Natural killer cell (primary cell): ENCODE results near the gene FHOD3. TPM values are rescaled to one million over a fixed set of nuclear protein-coding genes. Genes with fewer than 3 reads are reported as not detected.

Experiments
- ATAC-seq, 3 donors: fragments of 150-1000 bp in 2 of 3; fragments of 200-7000 bp in 1 of 3; cut with Tn5 transposase; 1 replicate in 1 of 3; 2 replicates in 2 of 3; pipeline ENCODE4 v1.10.0; 2021; ENCODE audit warnings: mild to moderate bottlenecking in 2 of 3, moderate library complexity in 2 of 3
- DNase-seq, 2 donors: peaks; one replicate each; pipeline versions ENCODE4 v3.0.0 to v3.0.0-alpha.2; 2013 to 2021; ENCODE audit warnings: mixed read lengths in 1 of 2
- H3K27ac ChIP-seq: one replicate; pipeline ENCODE4 v1.5.1; 2013; ENCODE audit warnings: mild to moderate bottlenecking, low read length
- H3K27me3 ChIP-seq: one replicate; pipeline ENCODE4 v1.6.1; 2013; ENCODE audit warnings: low read length; ENCODE audit not compliant: control insufficient read depth, insufficient read depth
- H3K36me3 ChIP-seq: one replicate; pipeline ENCODE4 v1.6.1; 2013; ENCODE audit warnings: low read length; ENCODE audit not compliant: control insufficient read depth, insufficient read depth
- H3K4me1 ChIP-seq: one replicate; pipeline ENCODE4 v1.6.1; 2013; ENCODE audit warnings: low read length; ENCODE audit not compliant: control insufficient read depth, insufficient read depth
- H3K4me3 ChIP-seq: one replicate; pipeline ENCODE4 v1.5.1; 2013; ENCODE audit warnings: low read length
- H3K9me3 ChIP-seq: one replicate; pipeline ENCODE4 v1.6.1; 2013; ENCODE audit warnings: low read length; ENCODE audit not compliant: control insufficient read depth, insufficient read depth
- H3K27ac Mint-ChIP-seq, 2 donors: one replicate each; pipeline ENCODE4 v1.8.0; 2022; ENCODE audit warnings: mild to moderate bottlenecking in 2 of 2, mixed read lengths in 2 of 2, moderate library complexity in 1 of 2
- H3K27me3 Mint-ChIP-seq, 2 donors: one replicate each; pipeline ENCODE4 v1.8.0; 2022; ENCODE audit warnings: low read depth in 2 of 2, mixed read lengths in 2 of 2
- H3K36me3 Mint-ChIP-seq: one replicate; pipeline ENCODE4 v1.8.0; 2022; ENCODE audit warnings: mixed read lengths
- H3K4me1 Mint-ChIP-seq, 2 donors: one replicate each; pipeline ENCODE4 v1.8.0; 2022; ENCODE audit warnings: mixed read lengths in 2 of 2
- H3K4me3 Mint-ChIP-seq: one replicate; pipeline ENCODE4 v1.8.0; 2022; ENCODE audit warnings: mild to moderate bottlenecking, moderate library complexity, mixed read lengths
- H3K9me3 Mint-ChIP-seq, 2 donors: one replicate each; pipeline ENCODE4 v1.8.0; 2022; ENCODE audit warnings: mixed read lengths in 2 of 2
- WGBS: methylation state at CpG from one replicate; pipeline ENCODE4 v1.1.7; 2013; ENCODE audit warnings: missing lambda C conversion rate; ENCODE audit not compliant: insufficient coverage; 5-methylcytosine and 5-hydroxymethylcytosine counted together
- intact Hi-C: fragments of 100-400 bp; cut with micrococcal nuclease; formaldehyde crosslinking; loops from one replicate; pipeline ENCODE4 v1.14.2; 2022
- total RNA-seq, 4 donors: library from RNA; stranded (reverse); fragments of 120-200 nt in 1 of 4; gene quantifications; one replicate each; pipeline versions ENCODE4 v1.2.3 to v1.2.4, GENCODE V29; 2013 to 2022
- TF ChIP-seq, protein P1 (sequence below): fragments of 200-600 bp; IDR thresholded peaks from one replicate; pipeline ENCODE4 v1.8.0; 2022; ENCODE audit warnings: antibody characterized with exemption

FHOD3 gene
- total RNA-seq, 3 donors from 2014 or later (not counting 1 experiment from before 2014, with no cell fraction given), result not detected

DNA sequence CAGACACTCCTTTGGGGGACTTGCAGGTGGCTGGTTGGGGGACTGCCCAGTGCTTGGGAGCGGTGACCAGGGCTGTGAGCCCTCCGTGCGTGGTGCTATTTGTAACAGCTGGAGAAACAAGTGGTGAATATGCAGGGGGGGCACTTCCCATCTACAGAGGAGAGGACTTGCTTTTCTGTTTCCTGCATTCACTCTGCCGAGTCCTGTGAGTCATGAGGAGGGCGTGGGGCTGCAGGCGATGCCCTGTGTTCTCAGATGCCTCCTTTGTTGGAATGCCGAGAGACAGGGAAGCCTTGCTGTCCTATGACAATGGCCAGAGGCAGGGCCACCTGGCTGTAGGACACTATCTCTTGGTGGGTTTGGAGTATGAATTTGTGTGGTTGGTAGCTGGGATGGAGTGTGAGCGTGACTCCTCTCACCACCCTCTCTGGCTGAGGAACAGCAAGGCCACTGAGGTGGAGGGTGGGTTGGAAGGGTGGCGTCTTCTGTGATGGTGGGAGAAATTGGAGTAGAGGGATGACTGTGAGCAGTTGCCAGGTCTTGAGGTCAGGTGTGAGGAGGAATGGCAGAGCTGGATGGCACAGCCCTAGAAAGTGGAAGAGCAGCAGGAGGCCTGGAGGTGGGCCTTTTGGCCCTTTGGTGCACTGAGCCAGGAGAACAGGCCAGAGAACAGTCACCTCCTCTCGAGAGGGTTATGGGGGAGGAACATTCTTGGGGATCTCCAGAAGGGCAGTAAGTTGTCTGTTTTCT is 24.3 kb downstream of the FHOD3 start:
- Histone ChIP-seq H3K4me1 (no peaks in the 10 kb centered on the region), H3K27me3 (no peaks in the 10 kb centered on the region), H3K27ac (no peak overlapping the region), H3K36me3 (no peaks in the 10 kb centered on the region), H3K4me3 (no peak overlapping the region), H3K9me3 (no peaks in the 10 kb centered on the region)
- no peak for ATAC-seq
- WGBS, result 68% methylated on average over 10 of the region's 10 CpGs
- intact Hi-C loops, result no loop called here
- no peak overlapping the region for H3K27ac Mint-ChIP-seq
- TF ChIP-seq, protein P1, sequence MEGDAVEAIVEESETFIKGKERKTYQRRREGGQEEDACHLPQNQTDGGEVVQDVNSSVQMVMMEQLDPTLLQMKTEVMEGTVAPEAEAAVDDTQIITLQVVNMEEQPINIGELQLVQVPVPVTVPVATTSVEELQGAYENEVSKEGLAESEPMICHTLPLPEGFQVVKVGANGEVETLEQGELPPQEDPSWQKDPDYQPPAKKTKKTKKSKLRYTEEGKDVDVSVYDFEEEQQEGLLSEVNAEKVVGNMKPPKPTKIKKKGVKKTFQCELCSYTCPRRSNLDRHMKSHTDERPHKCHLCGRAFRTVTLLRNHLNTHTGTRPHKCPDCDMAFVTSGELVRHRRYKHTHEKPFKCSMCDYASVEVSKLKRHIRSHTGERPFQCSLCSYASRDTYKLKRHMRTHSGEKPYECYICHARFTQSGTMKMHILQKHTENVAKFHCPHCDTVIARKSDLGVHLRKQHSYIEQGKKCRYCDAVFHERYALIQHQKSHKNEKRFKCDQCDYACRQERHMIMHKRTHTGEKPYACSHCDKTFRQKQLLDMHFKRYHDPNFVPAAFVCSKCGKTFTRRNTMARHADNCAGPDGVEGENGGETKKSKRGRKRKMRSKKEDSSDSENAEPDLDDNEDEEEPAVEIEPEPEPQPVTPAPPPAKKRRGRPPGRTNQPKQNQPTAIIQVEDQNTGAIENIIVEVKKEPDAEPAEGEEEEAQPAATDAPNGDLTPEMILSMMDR, result no peak
- H3K36me3 Mint-ChIP-seq, result peaks cover 7% of the 10 kb centered on the region
- no peak overlapping the region for H3K4me3 Mint-ChIP-seq
- no peaks in the 10 kb centered on the region for H3K4me1 Mint-ChIP-seq
- no peak for DNase-seq
- peaks cover 14 to 28% of the 10 kb centered on the region in 2 donors for H3K27me3 Mint-ChIP-seq
- no peaks in the 10 kb centered on the region for H3K9me3 Mint-ChIP-seq

DNA sequence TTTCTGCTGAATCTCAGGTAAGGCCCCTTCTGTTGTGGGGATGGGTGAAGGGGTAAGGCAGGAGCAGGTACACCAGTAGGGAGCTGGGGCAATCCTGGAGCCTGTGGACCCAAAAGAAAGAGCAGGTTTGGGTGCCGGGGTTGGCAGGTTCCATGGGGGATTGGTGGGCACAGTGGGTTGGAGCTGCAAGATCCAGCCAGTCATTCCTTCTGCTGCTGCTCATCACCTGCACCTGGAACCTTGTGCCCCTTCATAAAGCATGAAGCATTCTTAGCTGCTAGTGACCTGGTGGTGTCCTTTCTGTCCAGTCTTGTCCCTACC is 24.9 kb downstream of the FHOD3 start:
- no peaks in the 10 kb centered on the region for H3K4me1 ChIP-seq
- 95% methylated on average over 1 of the region's 1 CpG for WGBS
- H3K9me3 Mint-ChIP-seq, result no peaks in the 10 kb centered on the region

DNA sequence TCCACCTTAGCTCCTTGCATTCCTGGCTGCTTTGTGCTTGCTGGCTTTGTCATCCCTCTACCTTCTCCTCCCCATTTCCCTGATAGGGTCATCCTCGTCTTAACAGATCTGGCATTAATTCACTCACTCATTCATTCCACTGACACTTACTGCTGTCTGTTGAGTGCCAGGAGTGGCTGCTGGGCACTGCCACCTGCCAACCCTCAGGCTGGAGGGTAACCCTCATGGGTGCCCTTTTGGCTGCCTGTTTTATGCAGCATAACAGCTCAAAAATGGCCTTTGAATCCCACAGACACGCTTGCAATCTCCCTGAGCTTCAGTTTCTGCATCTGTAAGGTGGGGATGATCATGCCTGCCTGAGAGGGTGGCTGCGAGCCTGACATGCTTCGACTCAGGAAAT is 25.2 kb downstream of the FHOD3 start:
- no peak overlapping the region for H3K27ac ChIP-seq
- TF ChIP-seq, protein P1, result no peak
- 73% methylated on average over 4 of the region's 4 CpGs for WGBS
- H3K4me1 Mint-ChIP-seq, result no peaks in the 10 kb centered on the region
- no peaks in the 10 kb centered on the region for H3K36me3 ChIP-seq
- intact Hi-C loops, result no loop called here
- peaks cover 7% of the 10 kb centered on the region for H3K36me3 Mint-ChIP-seq
- H3K9me3 Mint-ChIP-seq, result no peaks in the 10 kb centered on the region
- DNase-seq (no peak), ATAC-seq (no peak)
- no peak overlapping the region for H3K27ac Mint-ChIP-seq
- no peak overlapping the region for H3K4me3 Mint-ChIP-seq
- no peak overlapping the region for H3K4me3 ChIP-seq
- H3K9me3 ChIP-seq, result no peaks in the 10 kb centered on the region
- H3K27me3 Mint-ChIP-seq, result peaks cover 14 to 28% of the 10 kb centered on the region in 2 donors
- H3K27me3 ChIP-seq, result no peaks in the 10 kb centered on the region
- no peaks in the 10 kb centered on the region for H3K4me1 ChIP-seq

More for the DNA sequence above, 24.9 kb downstream of the FHOD3 start:
- intact Hi-C loops, result no loop called here
- Histone ChIP-seq H3K4me3 (no peak overlapping the region), H3K27me3 (no peaks in the 10 kb centered on the region), H3K27ac (no peak overlapping the region), H3K9me3 (no peaks in the 10 kb centered on the region), H3K36me3 (no peaks in the 10 kb centered on the region)
- no peak overlapping the region for H3K4me3 Mint-ChIP-seq
- peaks cover 7% of the 10 kb centered on the region for H3K36me3 Mint-ChIP-seq
- no peak overlapping the region for H3K27ac Mint-ChIP-seq
- peaks cover 14 to 28% of the 10 kb centered on the region in 2 donors for H3K27me3 Mint-ChIP-seq
- ATAC-seq, result no peak
- DNase-seq, result no peak
- TF ChIP-seq, protein P1, result no peak
- H3K4me1 Mint-ChIP-seq, result no peaks in the 10 kb centered on the region

DNA sequence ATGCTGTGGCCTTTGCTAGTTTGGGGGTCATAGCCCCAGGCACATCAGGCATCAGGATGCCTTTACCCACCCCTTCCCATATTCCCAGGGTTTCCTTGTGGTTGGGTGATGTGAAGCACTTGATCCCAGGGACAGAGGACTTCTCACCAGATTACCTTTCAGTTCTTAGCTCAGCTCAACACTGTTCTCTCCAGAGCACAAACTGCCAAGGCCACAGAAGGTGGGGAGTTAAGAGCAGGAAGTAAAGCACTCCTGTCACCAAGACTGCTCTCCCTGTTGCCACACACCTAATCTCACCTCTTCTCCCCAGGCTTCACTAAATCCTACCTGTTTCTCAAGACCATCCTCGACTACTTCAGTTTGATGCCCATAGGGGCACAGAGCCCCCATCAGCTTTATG is 25.9 kb downstream of the FHOD3 start:
- WGBS, result 90% methylated on average over 1 of the region's 1 CpG
- H3K27me3 ChIP-seq, result no peaks in the 10 kb centered on the region
- no peak overlapping the region for H3K4me3 ChIP-seq
- DNase-seq (no peak), ATAC-seq (no peak)
- no peaks in the 10 kb centered on the region for H3K36me3 ChIP-seq
- H3K4me3 Mint-ChIP-seq, result no peak overlapping the region
- H3K4me1 Mint-ChIP-seq, result no peaks in the 10 kb centered on the region
- no peaks in the 10 kb centered on the region for H3K4me1 ChIP-seq
- intact Hi-C loops, result no loop called here
- H3K27ac Mint-ChIP-seq, result no peak overlapping the region
- peaks cover 7% of the 10 kb centered on the region for H3K36me3 Mint-ChIP-seq
- peaks cover 20 to 29% of the 10 kb centered on the region in 2 donors for H3K27me3 Mint-ChIP-seq
- H3K9me3 Mint-ChIP-seq, result no peaks in the 10 kb centered on the region
- H3K9me3 ChIP-seq, result no peaks in the 10 kb centered on the region
- no peak overlapping the region for H3K27ac ChIP-seq
- TF ChIP-seq, protein P1, result no peak
